DMS79 treated with DMSO at 0.1 percent for 48 hours (cell line): ENCODE measurements around the gene VAV3.

ENCODE experiments used
- DNase-seq: peaks from one replicate; lab custom pipeline; 2025; lab: John Stamatoyannopoulos, UW

The VAV3 gene

DNA sequence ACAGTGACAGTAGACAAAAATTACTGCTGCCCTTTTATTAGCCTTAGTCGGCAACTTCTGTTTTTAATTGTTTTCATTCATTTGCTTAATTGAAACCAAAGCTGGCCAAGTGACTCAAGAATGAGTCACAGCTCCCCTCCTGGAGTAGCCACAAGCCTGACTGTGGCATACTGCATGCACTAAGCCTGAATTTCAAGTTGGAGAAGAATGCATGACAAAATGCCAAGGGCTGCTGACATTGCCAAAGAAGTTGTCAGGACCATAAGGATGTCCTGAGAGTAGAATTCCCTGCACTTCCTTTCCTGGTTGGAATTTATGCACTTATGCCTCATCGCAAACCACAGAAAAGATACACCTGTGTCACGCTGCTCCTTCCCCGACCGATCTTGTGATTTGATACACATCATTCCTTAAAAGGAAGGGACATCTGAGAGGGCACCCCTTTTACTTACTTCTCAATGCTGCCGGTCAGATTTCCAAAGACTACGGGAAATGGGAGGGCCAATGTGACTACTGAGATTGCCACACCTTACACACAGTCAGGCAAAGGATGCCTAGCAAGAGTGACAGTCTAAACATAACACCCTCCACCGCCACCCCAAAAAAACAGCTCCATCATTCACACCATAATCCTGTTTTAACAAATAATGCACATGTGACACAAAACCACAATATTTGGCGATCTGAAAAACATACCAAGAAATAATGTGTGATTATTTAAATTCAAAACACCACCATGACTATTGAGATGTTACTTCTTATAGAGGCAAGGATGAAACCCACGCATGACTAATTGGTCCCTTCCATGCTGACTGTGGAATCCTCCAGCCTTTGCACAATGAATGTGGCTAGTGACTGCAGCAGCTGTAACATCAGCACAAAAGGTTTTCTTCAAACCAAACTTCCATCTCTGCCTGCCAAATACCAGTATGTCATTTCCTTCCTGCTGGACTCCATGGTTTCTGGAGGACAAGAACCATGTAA lies 28.2 kb downstream of the VAV3 start:
- peak; percentile 21 for DNase-seq

DNA sequence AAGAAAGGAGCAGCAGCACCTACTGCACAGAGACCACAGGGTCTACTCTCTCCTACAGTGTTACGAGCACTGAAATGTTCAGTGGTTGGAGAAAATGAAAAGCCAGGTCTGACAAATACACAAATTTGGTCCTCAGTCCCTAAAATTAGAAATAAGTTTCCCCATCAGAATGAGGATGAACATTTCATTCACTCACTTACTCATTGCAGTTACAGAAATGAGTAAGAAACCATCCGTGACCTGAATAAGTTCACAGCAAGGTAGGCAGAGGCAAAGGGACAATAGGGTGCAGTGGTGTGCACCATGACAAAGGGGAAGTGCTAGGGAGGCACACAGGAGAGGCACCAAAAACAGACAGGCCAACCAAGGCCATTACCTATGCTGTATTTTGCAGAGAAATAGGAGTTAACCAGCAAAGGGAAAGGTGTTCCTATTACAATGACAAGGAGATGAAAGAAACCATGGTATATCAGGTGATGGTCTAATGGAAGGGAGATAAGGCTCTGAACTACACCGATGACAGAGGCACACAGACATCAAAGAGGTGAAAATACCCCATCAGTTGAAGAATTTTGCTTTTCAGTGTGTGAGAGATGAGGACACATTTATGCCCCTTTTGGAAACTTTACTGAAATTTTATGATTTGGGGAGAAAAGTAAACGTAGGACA lies 29.4 kb downstream of the VAV3 start:
- DNase-seq: no peak

DNA sequence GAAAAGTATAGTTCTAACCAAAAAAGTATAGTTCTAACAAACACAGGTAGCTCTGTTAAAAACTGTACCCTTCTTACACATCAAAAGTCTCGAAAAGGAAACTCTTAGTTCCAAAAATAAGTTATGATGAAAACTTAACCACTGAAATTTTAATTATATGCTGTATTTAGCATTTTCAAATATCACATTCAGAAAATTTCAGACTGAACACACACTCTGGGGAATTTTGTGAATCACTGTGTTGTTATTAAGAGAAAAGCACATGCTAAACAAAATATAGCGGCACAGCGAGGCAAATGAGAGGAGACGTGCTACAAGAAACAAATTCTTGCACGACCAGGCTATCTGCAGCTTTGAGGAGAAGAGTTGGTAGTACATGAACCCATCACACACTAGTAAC lies 30.4 kb downstream of the VAV3 start:
- DNase-seq: no peak

DNA sequence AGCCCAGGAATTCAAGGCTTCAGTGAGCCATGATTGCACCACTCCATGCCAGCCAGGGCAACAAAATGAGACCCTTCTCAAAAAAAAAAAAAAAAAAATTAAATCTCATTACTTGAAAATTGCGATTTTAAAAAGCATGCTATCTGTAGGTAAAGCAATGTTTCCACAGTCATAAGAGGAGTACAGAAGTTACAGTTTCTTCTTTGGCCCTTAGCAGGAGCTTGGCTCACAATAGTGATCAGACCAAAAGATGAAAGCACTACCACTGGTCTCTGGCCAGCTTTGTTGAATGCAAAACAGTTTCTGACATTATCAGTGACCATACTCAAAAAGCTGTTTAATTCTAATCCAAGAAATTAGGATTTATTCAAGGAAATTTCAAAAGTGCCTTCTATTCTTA lies 31.2 kb downstream of the VAV3 start:
- no peak for DNase-seq

DNA sequence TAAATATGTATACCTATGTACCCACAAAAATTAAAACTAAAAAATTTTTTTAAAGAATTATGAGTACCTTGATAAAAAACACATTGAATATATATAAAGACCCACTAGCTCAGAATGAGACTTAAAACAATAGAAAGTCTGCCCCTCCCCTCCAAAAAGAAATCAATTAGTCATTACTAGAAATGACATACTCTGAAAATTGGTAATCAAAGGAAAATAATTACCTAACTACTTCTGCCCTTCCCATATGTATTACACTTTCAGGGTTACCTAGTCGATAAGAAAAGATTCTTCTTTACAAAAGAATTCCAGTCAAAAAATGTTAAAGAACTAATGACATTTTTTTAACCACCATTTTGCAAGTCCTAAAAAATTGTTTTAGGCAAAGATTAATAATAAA lies 34.7 kb downstream of the VAV3 start:
- DNase-seq: no peak

DNA sequence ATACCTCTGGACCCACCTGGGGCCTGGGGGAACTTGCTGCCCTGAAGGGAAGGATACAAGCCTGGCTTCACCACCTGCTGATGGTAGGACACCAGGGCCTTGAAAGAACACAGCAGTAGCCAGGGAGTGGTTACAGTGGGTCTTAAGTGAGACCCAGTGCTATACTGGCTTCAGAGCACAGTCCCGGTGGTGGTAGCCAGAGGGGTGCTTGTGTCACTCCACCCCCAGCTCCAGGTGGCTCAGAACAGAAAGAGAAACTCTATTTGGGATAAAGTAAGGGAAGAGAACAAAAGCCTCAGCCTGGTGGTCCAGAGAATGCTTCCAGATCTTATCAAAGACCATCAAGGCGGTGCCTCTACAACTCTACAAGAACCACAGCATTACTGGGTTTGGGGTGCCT lies 37.2 kb downstream of the VAV3 start:
- DNase-seq: no peak

DNA sequence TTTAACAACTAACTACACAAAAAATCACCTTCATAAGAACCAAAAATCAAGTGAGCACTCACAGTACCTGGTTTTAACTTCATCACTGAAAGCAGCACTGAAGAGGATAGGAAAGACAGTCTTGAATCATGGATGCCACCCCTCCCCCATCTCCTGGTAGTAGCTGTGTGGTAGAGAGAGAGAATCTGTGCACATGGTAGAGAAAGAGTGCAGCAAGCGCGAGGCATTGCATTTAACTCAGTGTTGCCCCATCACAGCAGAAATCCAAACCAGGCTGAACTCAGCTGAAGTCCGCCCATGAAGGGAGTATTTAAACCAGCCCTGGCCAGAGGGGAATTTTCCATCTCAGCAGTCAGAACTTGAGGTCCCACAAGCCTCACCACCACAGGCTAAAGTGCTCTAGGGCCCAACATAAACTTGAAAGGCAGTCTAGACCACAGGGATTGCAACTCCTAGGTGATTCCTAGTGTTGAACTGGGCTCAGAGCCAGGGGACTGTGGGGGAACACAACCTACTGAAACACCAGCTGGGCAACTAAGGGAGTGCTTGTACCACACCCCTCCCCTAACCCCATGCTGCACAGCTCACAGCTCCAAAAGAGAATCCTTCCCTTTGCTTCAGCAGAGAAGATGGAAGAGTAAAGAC lies 38.4 kb downstream of the VAV3 start:
- no peak for DNase-seq

DNA sequence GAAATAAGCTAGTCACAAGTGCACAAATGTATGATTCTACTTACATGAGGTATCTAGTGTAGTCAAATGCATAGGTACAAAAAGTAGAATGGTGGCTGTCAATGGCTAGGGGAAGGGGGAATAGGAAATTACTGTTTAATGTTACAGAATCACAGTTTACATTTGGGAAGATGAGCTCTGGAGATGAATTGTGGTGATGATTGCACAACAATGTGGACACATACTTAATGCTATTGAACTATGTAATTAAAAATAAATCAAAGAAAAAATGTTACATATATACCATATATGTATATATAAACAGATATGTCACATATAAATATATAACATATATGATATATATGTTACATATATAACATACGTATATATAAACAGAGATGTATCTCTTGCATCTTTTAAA lies 39.4 kb downstream of the VAV3 start:
- no peak for DNase-seq

DNA sequence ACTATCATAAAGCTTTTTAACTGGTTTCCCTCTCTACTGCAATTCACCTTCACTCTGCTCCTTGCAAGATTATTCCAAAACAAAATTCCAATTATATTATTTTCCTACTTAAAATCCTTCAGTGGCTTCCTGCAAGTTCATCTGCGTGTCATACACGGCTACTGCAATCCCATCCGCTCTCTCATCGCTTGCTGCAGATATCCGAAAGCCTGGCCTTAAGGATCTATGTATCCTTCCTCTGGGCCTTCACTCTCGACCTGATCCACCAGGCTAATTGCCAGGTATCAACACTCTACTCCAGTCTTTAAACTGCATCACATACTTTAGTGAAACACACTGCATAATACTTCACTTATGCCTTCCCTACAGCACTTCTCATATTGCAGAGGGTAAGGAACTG lies 44.0 kb downstream of the VAV3 start:
- no peak for DNase-seq

DNA sequence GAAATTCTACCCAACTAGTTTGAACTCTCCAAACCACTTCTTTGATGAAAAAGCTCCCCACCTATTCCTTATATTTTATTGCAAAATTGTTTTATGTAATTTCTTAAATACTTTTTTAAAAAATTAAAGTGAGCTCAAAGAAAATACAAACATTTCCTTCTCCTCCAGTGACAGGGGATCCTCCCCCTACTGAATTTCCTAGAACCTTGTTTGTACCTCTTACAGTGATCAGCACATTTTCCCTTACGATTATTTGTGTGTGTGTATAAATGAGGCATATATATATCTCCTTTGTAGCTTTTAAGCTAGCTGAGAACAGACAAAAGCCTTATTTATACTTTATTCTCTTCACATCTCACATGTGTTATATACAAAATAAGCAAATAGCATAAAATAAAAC lies 44.4 kb downstream of the VAV3 start:
- DNase-seq: no peak

DNA sequence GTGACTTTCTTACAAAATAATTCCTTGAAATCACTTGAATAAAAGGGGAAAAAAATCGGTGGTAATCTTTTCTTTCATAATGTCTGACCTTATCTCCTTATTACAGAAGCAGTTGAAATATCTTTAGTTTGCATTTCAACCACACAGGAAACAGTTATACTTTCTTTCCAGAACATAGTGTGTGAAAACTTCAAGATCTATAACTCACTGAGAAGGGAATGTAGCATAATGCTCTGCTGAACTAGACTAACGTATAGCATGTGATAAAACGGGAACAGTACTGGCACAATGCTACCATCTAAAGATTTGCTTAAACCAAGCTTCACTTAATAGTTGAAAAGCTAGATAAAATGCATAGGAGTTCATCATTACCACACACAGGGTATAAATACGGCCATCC lies 45.0 kb downstream of the VAV3 start:
- DNase-seq: no peak

DNA sequence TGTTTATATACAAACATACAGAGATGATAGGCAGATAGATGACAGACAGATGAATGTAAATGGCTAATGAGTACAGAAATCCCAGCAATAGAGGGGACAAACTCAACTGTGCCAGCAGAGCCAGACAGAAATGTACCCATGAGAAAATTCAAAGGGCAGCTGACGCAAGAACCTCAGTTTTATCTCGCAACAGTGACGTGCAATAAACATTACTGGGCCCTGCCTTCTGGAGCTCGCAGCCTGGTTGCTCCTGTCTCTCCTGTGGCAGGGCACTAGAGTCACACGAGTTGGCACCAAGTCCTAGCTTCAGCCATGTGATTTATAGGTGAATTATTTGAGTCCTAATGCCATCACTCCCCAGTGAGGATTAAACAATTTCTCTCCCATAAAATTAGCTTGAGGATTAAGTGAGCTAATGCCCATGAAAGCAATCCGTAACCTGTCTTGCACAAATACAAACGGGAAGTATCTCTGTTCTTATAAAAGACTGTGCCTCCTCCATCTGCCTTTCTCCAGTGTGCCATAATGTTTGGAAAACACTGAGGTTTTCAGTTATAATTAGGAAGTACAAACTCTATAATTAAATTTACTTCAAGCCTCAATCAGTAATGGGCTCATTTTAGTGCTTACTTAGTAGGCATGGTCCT lies 50.7 kb downstream of the VAV3 start:
- DNase-seq: no peak

DNA sequence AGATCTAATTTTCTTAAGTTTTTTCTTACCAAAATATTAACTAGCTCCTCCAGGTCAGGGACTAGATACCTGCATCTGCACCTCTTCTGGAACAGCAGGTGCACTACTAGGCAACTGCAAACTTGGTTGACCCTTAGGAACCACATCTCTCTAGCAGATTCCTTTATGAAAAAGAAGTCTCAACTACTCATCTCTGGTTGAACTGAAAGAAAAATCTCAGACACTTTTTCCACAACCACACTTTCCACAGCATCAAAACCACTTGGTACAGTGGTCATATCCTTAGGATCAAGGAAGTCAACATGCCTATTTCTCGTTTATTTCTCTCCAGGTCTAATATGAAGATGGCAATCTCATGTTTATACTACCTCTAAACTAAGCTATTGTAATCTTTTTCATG lies 52.3 kb downstream of the VAV3 start:
- DNase-seq: no peak

DNA sequence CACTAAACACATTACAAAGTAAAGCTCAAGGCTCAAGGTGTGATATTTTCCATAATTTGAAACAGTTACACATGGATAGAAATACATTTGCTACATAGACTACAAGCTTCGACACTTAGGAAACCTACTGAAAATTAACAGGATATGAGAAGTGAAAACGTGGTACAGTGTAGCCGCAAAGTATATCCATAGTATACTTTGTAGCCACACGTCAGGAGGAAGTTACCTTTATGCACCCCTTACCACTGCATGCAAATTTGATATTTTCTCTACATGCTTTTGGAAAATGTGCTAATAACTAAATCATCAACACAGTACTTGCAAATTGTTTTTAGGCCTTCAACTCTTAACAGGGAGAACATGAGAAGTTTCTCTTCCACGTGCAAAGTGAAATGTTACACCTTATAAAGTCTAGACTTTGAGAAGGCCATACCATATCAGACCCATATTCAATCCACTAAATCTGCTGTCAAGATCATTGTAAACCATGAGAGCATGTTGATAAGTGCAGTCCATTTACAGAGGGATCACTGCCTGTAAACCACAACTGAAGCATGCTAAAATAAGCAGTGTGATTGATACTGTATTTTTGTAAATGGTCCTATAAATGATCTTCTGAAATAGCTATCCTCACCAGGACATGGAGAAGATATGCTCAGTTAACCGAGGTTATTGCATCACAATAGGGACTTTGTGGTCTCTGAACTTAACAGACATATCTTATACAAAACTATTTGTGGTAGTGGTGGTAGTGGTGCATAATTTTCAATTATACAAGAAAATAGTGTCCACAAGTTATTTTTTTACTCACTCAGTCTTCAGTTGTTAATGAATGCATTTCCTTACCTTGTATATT lies 64.7 kb downstream of the VAV3 start:
- no peak for DNase-seq

DNA sequence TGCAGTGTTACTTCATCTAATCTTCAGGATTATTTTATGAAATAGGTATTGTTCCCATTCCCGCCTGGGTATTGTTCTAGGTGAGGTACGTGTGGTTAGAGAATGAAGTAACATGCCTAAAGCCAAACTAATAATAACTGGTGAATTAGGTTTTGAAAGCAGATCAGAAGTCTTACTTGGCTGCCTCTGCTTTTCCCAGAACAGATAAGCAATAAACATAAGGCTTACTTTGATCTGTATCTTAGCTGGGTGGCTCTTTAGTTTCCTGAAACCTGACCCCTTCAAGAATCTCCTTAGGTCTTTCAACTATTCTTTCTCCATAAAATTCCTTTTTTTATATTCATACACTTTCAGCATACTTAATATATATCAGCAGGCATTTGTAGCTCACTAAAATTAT lies 65.3 kb downstream of the VAV3 start:
- no peak for DNase-seq

DNA sequence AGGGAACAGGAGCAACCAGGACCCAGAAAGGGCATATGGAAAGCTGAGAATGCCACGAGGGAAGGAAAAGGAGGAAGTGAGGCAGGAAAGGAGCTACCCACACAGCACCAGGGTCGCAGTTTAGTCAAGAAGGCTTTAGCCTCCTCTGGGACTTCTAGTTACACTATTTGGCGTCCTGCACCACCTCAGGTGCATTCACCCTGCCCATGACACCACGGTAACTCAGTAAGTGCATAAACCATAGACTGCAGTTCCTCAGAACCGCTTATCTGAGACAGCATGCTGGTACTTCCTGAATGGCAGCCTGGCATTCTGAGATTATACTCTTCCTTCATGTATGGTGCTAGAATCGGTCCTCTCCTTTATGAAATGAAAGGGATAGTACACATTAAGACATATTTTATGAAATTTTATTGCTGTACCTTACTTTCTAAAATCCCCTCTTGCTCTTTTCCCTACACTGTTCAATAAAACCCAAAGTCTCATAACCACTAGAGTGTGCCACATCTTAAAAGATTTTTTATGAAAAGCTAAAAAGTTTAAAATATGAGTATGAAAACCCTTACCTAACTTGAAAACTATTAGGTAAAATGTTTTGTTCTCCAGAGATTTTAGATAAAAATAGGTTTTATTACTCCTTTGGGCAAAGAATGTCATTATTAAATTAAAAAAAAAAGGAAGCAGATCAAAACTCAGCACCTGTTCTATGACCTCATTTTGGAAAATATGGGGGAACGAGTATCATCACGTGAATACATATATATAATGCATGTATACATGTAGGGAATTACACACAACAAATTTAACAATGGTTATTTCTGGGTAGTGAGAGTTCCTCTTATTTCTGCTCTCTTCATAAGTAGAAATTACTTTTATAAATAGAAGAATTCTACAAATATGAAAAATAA lies 67.3 kb downstream of the VAV3 start:
- DNase-seq: no peak

DNA sequence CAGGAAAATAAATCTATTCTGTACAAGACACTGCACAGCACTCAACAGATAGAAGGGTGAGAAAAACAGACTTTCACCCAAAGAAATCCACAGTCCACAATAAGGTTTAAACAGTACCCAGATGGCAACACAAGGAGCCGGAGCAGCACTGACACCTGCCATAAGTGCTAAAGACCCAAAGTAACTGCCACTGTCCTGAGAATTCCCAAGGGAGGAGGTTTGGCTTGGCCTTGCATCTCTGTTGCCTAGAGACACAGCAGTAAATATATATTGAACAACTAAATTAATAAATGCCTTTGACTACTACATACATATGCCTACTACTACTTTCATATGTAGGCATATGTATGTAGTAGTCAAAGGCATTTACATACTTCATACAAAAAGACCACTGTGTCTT lies 68.0 kb downstream of the VAV3 start:
- no peak for DNase-seq

DNA sequence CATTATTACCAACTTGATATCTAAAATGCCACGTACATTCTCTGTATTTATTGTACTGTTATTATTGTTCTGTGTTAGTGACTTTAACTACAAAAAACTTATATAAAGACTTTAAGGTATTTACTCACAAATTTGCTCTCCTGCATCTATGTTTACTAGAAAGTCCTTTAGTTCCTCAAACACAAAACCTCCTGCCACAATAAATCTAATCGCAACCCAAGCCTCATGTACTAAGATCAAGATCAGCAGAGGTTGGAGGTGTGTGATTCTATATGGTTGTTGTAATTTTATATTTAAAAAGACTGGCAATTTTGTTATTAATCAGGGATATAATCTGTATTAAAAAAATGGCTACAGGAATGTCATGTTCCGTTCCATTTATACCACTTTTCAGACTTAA lies 68.6 kb downstream of the VAV3 start:
- no peak for DNase-seq

DNA sequence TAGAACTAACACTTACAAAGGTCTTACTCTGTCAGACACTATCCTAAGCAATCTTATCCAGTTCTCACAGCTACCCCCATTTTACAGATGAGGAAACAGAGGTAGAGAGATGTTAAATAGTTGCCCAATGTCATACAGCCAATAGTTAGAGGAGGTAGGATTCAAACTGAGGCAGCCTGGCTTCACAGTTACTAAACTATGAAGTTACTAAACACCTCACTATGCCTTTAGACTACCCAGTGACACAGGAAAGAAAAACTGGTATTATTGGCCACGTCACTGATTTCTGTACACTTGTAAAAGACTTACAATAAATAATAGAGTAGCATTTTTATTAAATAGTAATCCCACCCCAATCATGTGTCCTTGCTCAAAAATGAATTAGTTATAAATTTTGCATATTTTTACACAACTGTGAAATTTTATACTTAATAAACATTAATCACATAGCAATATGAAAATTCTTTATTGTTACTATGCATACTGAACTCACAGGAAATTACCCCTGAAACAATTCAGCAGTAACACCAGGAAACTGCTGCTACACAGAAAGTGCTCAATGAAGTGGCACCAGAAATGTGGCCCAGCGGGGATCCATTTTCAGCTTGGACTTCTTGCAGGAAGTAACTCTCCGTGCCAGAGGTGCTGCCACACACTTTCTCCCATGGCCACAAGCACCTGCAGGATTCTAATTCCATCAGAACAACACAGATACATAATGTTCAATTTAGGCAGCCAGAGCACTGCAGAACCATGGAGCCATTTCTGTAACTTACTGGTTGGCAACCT lies 69.4 kb downstream of the VAV3 start:
- no peak for DNase-seq

DNA sequence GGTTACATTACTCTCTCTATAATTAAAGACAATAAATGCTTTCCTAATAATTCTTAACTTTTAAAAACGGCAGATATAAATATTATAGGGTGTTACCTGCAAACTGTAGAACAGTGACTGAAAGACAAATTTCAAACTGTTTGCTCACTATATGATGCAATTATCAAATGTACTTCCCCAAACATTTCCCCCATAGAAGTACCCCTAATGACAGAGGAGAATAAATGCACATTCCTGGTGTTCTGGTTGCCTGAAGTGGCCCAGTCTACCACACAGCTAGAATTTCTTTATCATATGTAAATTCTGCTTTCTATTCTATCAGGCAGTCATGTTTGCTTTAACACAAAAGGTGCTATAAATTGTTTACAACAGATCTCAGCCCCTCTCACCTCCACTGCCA lies 70.4 kb downstream of the VAV3 start:
- no peak for DNase-seq
